ENCODE measurements around the gene COX6B1. TPM values are rescaled to one million over a fixed set of nuclear protein-coding genes. Genes with fewer than 3 reads are reported as not detected.

COX6B1 gene
- polyA plus RNA-seq, 1 of the 3 experiments (the other 2 are of a cell fraction): 826 TPM

GRCh38 chr19:35607661-35608060 is 40.5 kb upstream of the COX6B1 start:
- no peak overlapping the region for H3K27ac ChIP-seq (ENCODE audit: low read depth in 2 of 2, low read length in 1 of 2)
- no peak overlapping the region for H2AFZ ChIP-seq (ENCODE audit: low read depth)
- CTCF ChIA-PET: interaction anchor here (1.1 to 2.1 kb wide), 3 partner anchors 52 to 97 kb away, joined by 3 to 5 read pairs (median 5); no protein-coding TSS in a partner anchor
- H3K4me2 ChIP-seq: no peak overlapping the region
- 13% methylated on average over 3 of the region's 3 CpGs for WGBS (ENCODE audit: low lambda C conversion rate)
- H4K20me1 ChIP-seq (ENCODE audit: insufficient read depth): no peaks in the 10 kb centered on the region
- 0 out of 2 replicates have a peak, but pooled peaks cover 4% of the 10 kb centered on the region for H3K9me3 ChIP-seq
- H3K4me1 ChIP-seq (ENCODE audit: control insufficient read depth in 1 of 2, insufficient read depth in 2 of 2, low read depth in 1 of 2, low read length in 1 of 2): peaks cover 0 to 4% of the 10 kb centered on the region in 2 experiments; a peak in 1 of 4 replicates
- POLR2A ChIA-PET: no interaction called here
- no peaks in the 10 kb centered on the region for H3K36me3 ChIP-seq (replicated peaks in 1 of 2; ENCODE audit: control insufficient read depth in 1 of 2, insufficient read depth in 2 of 2, low read length in 1 of 2)
- peaks cover 8% of the 10 kb centered on the region; the same call in 1 of the 2 replicates for H3K27me3 ChIP-seq (ENCODE audit: insufficient read depth)
- H3K9me2 ChIP-seq: no peaks in the 10 kb centered on the region
- no peaks in the 10 kb centered on the region for H3F3A ChIP-seq (replicated peaks; ENCODE audit: insufficient read depth)
- TF ChIP-seq SMC3 (IDR thresholded peaks at IDR 0.05; ENCODE audit: low read depth, low read length): no peak
- no peak for TF ChIP-seq TEAD4 (IDR thresholded peaks at IDR 0.05; ENCODE audit: borderline replicate concordance, insufficient read depth)
- no peak for TF ChIP-seq ZBTB33 (IDR thresholded peaks at IDR 0.05; ENCODE audit: borderline replicate concordance, low read depth)
- TF ChIP-seq ELF1 (IDR thresholded peaks at IDR 0.05): no peak
- TF ChIP-seq MAX (IDR thresholded peaks at IDR 0.05; ENCODE audit: low read depth): no peak
- TF ChIP-seq, protein P1, sequence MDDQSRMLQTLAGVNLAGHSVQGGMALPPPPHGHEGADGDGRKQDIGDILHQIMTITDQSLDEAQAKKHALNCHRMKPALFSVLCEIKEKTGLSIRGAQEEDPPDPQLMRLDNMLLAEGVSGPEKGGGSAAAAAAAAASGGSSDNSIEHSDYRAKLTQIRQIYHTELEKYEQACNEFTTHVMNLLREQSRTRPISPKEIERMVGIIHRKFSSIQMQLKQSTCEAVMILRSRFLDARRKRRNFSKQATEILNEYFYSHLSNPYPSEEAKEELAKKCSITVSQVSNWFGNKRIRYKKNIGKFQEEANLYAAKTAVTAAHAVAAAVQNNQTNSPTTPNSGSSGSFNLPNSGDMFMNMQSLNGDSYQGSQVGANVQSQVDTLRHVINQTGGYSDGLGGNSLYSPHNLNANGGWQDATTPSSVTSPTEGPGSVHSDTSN (IDR thresholded peaks at IDR 0.05): no peak
- no peak for TF ChIP-seq GATA2 (CRISPR knock-in tag; IDR thresholded peaks at IDR 0.05)
- no peak for TF ChIP-seq USF1 (IDR thresholded peaks at IDR 0.05; ENCODE audit: borderline replicate concordance, low read depth)
- no peak for TF ChIP-seq REST (IDR thresholded peaks at IDR 0.05; ENCODE audit: low read depth, low read length)
- no peak overlapping the region for H3K9ac ChIP-seq
- no peaks in the 10 kb centered on the region for H3K79me2 ChIP-seq (ENCODE audit: insufficient read depth)
- no peak overlapping the region for H3K4me3 ChIP-seq (ENCODE audit: low read depth in 2 of 2, low read length in 1 of 2)
- no peak for DNase-seq

Measured in SK-N-SH (cell line).